Suprapubic skin (tissue), 4 donors: ENCODE results near the gene DSCAM.

Experiments
- CTCF ChIP-seq, 2 donors: fragments of 200-600 bp in 1 of 2; fragments of 450-650 bp in 1 of 2; sonication (generic) in 1 of 2; IDR thresholded peaks; one replicate each; pipeline ENCODE4 v1.5.1; 2016 to 2019; ENCODE audit warnings: antibody characterized with exemption in 2 of 2, mild to moderate bottlenecking in 1 of 2, moderate library complexity in 1 of 2
- EP300 ChIP-seq: sonication (generic); formaldehyde crosslinking; IDR thresholded peaks from one replicate; pipeline ENCODE4 v1.6.1; 2017; ENCODE audit warnings: antibody characterized with exemption
- POLR2AphosphoS5 ChIP-seq, 3 donors: sonication (generic); formaldehyde crosslinking; IDR thresholded peaks; one replicate each; pipeline ENCODE4 v1.6.1; 2017; ENCODE audit warnings: antibody characterized with exemption in 3 of 3

GRCh38 chr21:40099809-40100208, 747.1 kb downstream of the DSCAM start:
- TF ChIP-seq CTCF (IDR thresholded peaks at IDR 0.05) (no peak), POLR2AphosphoS5 (IDR thresholded peaks at IDR 0.05) (no peak), EP300 (no peak)
